AG04449 (cell line): ENCODE measurements around the gene SBF2.

ENCODE experiments used
- CTCF ChIA-PET: fragments of 350-600 bp; formaldehyde crosslinking; extraction: SDS; loops from one replicate; lab custom pipeline; 2021; ENCODE audit warnings: antibody characterized with exemption; lab: Yijun Ruan, JAX
- POLR2A ChIA-PET: fragments of 400-600, 350-600 bp; formaldehyde crosslinking; extraction: SDS; loops from one replicate; lab custom pipeline; 2020; ENCODE audit warnings: antibody characterized with exemption, inconsistent platforms; lab: Yijun Ruan, JAX
- DNase-seq: peaks from one replicate; pipeline ENCODE4 v3.0.0-alpha.2; 2010; ENCODE audit warnings: low read depth, low spot score
- H3K4me3 ChIP-seq: 2 replicates; pipeline ENCODE4 v1.5.1; 2011; ENCODE audit warnings: low read depth, mild to moderate bottlenecking, control low read depth, low read length
- CTCF ChIP-seq: IDR thresholded peaks from one replicate; pipeline ENCODE4 v1.5.1; 2011; ENCODE audit warnings: mild to moderate bottlenecking, moderate library complexity, low read length, control low read depth, inconsistent platforms; ENCODE audit not compliant: insufficient read depth; ENCODE audit errors: missing control alignments

The SBF2 gene

GRCh38 chr11:9825315-9825714 is 468.7 kb downstream of the SBF2 start:
- CTCF ChIA-PET: interaction anchor here (1.3 kb wide), 1 partner anchor 12 kb away, joined by 4 read pairs; no protein-coding TSS in a partner anchor
- POLR2A ChIA-PET: no interaction called here
- H3K4me3 ChIP-seq: no peak overlapping the region
- no peak for TF ChIP-seq CTCF
- no peak for DNase-seq

DNA sequence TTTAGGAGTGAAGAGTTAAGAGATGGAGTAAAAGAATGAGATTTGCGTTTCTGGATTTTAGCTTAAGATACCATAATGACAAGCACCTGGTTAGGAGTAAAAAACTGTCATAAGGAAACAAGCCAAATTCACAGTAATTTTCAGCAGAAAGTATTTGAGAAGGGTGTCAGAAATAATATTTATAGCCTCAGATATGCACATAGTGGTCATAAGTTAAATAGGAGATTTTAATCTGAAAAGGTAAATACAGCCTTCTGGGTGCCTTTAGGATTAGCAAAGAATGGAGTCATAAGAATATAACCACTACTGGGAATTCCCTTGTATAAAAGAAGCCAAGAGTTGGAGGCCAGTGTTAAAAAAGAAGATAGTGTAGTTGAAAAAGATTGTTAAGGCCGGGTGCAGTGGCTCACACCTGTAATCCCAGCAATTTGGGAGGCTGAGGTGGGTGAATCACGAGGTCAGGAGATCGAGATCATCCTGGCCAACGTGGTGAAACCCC is 470.1 kb downstream of the SBF2 start:
- DNase-seq: no peak
- no peak for TF ChIP-seq CTCF
- no peak overlapping the region for H3K4me3 ChIP-seq
- CTCF ChIA-PET: interaction anchor here (0.9 kb wide), 1 partner anchor 19 kb away, joined by 3 read pairs; no protein-coding TSS in a partner anchor
- POLR2A ChIA-PET: no interaction called here

GRCh38 chr11:9823439-9823838 is 470.6 kb downstream of the SBF2 start:
- DNase-seq: no peak
- TF ChIP-seq CTCF: no peak
- ChIA-PET CTCF (interaction anchor here (0.7 kb wide), 1 partner anchor 63 kb away, joined by 3 read pairs; no protein-coding TSS in a partner anchor), POLR2A (no interaction called here)
- no peak overlapping the region for H3K4me3 ChIP-seq

DNA sequence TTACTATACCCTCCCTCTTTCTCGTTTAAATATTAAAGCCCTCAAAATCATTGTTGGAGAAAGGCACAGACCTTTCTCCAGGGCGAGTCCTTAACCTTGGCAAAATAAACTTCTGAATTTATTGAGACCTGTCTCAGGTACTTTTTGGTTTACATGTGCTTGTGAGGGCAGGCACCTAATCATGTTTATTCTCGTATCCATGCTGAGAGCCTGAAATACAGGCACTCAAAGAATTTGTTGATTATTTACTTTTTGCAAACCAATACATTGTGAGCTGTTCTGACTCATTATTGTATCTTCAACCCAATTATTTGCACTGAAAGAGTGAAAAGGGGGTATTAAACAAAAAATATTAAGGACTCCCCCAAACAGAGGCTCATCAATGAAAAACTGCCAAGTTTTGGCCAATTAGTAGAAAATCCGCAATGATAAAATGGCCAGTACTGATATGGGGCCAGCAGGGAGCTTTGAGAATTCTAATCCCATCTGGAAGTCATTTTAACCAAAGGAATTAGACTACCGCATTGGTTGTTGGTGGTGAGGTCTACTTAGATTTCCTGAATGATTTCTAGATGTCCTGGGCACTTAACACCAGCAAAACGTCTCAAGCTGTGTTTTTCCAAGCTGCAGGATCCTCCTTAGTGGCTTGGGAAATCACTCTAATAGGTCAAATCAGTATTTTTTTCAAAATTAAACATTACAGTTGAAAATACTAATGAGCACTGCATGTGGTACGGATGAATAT is 472.8 kb downstream of the SBF2 start:
- ChIA-PET POLR2A (interaction anchor here (1.1 kb wide), 1 partner anchor 14 kb away, joined by 3 read pairs; no protein-coding TSS in a partner anchor), CTCF (interaction anchor here (0.9 to 1.1 kb wide), 3 partner anchors 63 to 545 kb away, joined by 3 to 6 read pairs (median 4); no protein-coding TSS in a partner anchor)
- TF ChIP-seq CTCF: no peak
- DNase-seq: peak; percentile 58
- H3K4me3 ChIP-seq: no peak overlapping the region

- POLR2A ChIA-PET: no interaction called here
- DNase-seq: no peak
- TF ChIP-seq CTCF: no peak
- H3K4me3 ChIP-seq: no peak overlapping the region
- CTCF ChIA-PET: no interaction called here
Measured at GRCh38 chr11:9820260-9820659, 473.8 kb downstream of the SBF2 start.

- ChIA-PET POLR2A (no interaction called here), CTCF (interaction anchor here (1.1 kb wide), 1 partner anchor 11 kb away, joined by 3 read pairs; no protein-coding TSS in a partner anchor)
- TF ChIP-seq CTCF: no peak
- no peak for DNase-seq
- H3K4me3 ChIP-seq: no peak overlapping the region
Measured at GRCh38 chr11:9817191-9817590, 476.8 kb downstream of the SBF2 start.
